C1 segment of cervical spinal cord (tissue), 14 donors: ENCODE results near the gene ADGRF4.

Experiments
- DNase-seq, 14 donors: peaks; one replicate each; lab custom pipeline; 2025; lab: John Stamatoyannopoulos, UW

ADGRF4 gene

GRCh38 chr6:47680724-47681123 is 17.7 kb upstream of the ADGRF4 start:
- DNase-seq = peak in 1 of 14 donors; percentile 33

- peak in 2 of 14 donors; percentile 5 to 87 for DNase-seq
Measured at GRCh38 chr6:47681201-47681990, 17.0 kb upstream of the ADGRF4 start.

GRCh38 chr6:47686411-47686810 is 12.0 kb upstream of the ADGRF4 start:
- DNase-seq = no peak

GRCh38 chr6:47687432-47687831 is 10.9 kb upstream of the ADGRF4 start:
- no peak for DNase-seq

GRCh38 chr6:47690214-47690613 is 8.2 kb upstream of the ADGRF4 start:
- DNase-seq = no peak

GRCh38 chr6:47690791-47691190 is 7.6 kb upstream of the ADGRF4 start:
- no peak for DNase-seq

GRCh38 chr6:47697925-47698324 is 455 bp upstream of the ADGRF4 start:
- DNase-seq = no peak

- DNase-seq = peak in 1 of 14 donors; percentile 14
Measured at GRCh38 chr6:47700053-47700452, 1.7 kb downstream of the ADGRF4 start.

- DNase-seq = no peak
Measured at GRCh38 chr6:47700596-47700995, 2.2 kb downstream of the ADGRF4 start.

- DNase-seq = no peak
Measured at GRCh38 chr6:47701363-47701762, 3.0 kb downstream of the ADGRF4 start.

GRCh38 chr6:47709160-47709559 is 10.8 kb downstream of the ADGRF4 start:
- DNase-seq = no peak

GRCh38 chr6:47710295-47710694 is 11.9 kb downstream of the ADGRF4 start:
- DNase-seq = no peak

- DNase-seq = no peak
Measured at GRCh38 chr6:47713200-47713599, 14.8 kb downstream of the ADGRF4 start.

GRCh38 chr6:47714802-47715201 is 16.4 kb downstream of the ADGRF4 start:
- no peak for DNase-seq

- DNase-seq = no peak
Measured at GRCh38 chr6:47715782-47716181, 17.4 kb downstream of the ADGRF4 start.

- no peak for DNase-seq
Measured at GRCh38 chr6:47716207-47716606, 17.8 kb downstream of the ADGRF4 start.

GRCh38 chr6:47718571-47718970 is 20.2 kb downstream of the ADGRF4 start:
- no peak for DNase-seq

- no peak for DNase-seq
Measured at GRCh38 chr6:47721189-47721588, 22.8 kb downstream of the ADGRF4 start.

- DNase-seq = no peak
Measured at GRCh38 chr6:47722194-47722593, 23.8 kb downstream of the ADGRF4 start.

- no peak for DNase-seq
Measured at GRCh38 chr6:47724300-47724699, 25.9 kb downstream of the ADGRF4 start.

GRCh38 chr6:47727391-47727790 is 29.0 kb downstream of the ADGRF4 start:
- no peak for DNase-seq

GRCh38 chr6:47729019-47729418 is 30.6 kb downstream of the ADGRF4 start:
- DNase-seq = no peak

GRCh38 chr6:47729457-47729856 is 31.1 kb downstream of the ADGRF4 start:
- no peak for DNase-seq
